Dendritic cell treated with granulocyte-macrophage colony-stimulating factor and Interleukin-4, amounts not matched to agents 40 ng/mL and 50 ng/mL, for 4 days (primary cell): Measurements from ENCODE around the gene HPS6.

Experiments
- H3K27ac Mint-ChIP-seq: one replicate; pipeline ENCODE4 v1.8.0; 2022; ENCODE audit warnings: mild to moderate bottlenecking, mixed read lengths
- H3K27me3 Mint-ChIP-seq: one replicate; pipeline ENCODE4 v1.8.0; 2022; ENCODE audit warnings: mild to moderate bottlenecking, mixed read lengths
- H3K36me3 Mint-ChIP-seq: one replicate; pipeline ENCODE4 v1.8.0; 2022; ENCODE audit warnings: low read depth, mixed read lengths
- H3K4me1 Mint-ChIP-seq: one replicate; pipeline ENCODE4 v1.8.0; 2022; ENCODE audit warnings: low read depth, mixed read lengths
- H3K4me3 Mint-ChIP-seq: one replicate; pipeline ENCODE4 v1.8.0; 2022; ENCODE audit warnings: mild to moderate bottlenecking, moderate library complexity, mixed read lengths
- H3K9me3 Mint-ChIP-seq: one replicate; pipeline ENCODE4 v1.8.0; 2022; ENCODE audit warnings: mixed read lengths
- intact Hi-C: fragments of 100-400 bp; cut with micrococcal nuclease; formaldehyde crosslinking; loops from one replicate; pipeline ENCODE4 v1.15.0; 2022

Gene HPS6

GRCh38 chr10:102116656-102117055, 51.5 kb downstream of the HPS6 start:
- no peaks in the 10 kb centered on the region for H3K9me3 Mint-ChIP-seq
- H3K4me1 Mint-ChIP-seq, result peaks cover 76% of the 10 kb centered on the region
- H3K27me3 Mint-ChIP-seq, result no peaks in the 10 kb centered on the region
- H3K27ac Mint-ChIP-seq, result peak overlapping the region; percentile 91
- intact Hi-C loops, result loop anchor here (5.0 kb wide), 1 partner anchor 49 kb away; the partner anchor contains the start of gene HPS6
- H3K4me3 Mint-ChIP-seq, result no peak overlapping the region
- peaks cover 30% of the 10 kb centered on the region for H3K36me3 Mint-ChIP-seq
